GM12891 (cell line): ENCODE measurements around the gene FAM170B.

Experiments
- POLR2A ChIP-seq: IDR thresholded peaks from 2 replicates; pipeline ENCODE4 v1.6.1; 2011; ENCODE audit warnings: low read depth, low read length, control low read depth
- POLR2AphosphoS5 ChIP-seq: IDR thresholded peaks from 2 replicates; pipeline ENCODE4 v1.6.1; 2011; ENCODE audit warnings: low read depth, low read length, control low read depth
- POU2F2 ChIP-seq: IDR thresholded peaks from 2 replicates; pipeline ENCODE4 v1.6.1; 2011; ENCODE audit warnings: low read depth, mild to moderate bottlenecking, control low read depth, low read length, moderate library complexity
- TAF1 ChIP-seq: IDR thresholded peaks from 2 replicates; pipeline ENCODE4 v1.6.1; 2011; ENCODE audit warnings: low read depth, low read length, control low read depth

DNA sequence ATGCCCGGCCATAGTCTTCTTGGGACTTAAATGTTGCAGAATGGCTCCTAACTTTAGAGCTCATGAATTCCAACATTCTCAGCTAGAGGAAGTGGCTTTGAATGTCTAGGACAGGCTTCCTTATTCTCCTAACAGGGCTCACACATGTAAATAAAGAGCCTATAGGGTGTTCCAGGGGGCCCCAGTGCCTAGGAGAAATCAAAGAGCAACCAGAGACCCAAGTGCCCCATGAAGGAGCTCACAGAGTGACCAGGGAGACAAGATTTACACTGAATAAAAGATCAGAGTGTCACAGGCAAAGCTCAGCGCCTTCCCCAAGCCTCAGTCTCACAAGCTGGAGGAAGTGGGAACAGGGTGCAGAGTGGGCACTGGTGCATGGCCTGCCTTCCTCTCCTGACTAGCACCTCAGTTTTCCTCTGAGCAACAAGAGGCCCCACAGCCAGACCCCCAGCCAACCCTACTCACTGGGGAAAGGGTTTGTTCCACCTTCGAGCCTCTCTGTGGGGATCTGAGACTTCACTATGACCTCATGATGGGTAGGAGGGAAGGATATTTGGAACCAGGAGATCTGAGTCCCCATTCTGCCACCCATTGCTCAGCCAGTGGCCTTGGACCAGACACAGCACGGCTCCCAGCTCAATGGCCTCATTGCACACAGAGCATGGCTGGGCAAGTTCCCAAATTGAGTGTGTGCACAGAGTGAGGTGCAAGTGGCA lies 38.4 kb upstream of the FAM170B start:
- TF ChIP-seq TAF1 (no peak), POLR2A (no peak), POLR2AphosphoS5 (no peak), POU2F2 (no peak)
